SH-SY5Y (cell line): ENCODE data around the gene COCH.

ENCODE experiments used
- GATA2 ChIP-seq: IDR thresholded peaks from 2 replicates; pipeline ENCODE4 v1.6.1; 2011; ENCODE audit warnings: mild to moderate bottlenecking, low read depth, low read length
- GATA3 ChIP-seq: IDR thresholded peaks from 2 replicates; pipeline ENCODE4 v1.6.1; 2011; ENCODE audit warnings: low read depth, mild to moderate bottlenecking, low read length, moderate library complexity

The COCH gene

DNA sequence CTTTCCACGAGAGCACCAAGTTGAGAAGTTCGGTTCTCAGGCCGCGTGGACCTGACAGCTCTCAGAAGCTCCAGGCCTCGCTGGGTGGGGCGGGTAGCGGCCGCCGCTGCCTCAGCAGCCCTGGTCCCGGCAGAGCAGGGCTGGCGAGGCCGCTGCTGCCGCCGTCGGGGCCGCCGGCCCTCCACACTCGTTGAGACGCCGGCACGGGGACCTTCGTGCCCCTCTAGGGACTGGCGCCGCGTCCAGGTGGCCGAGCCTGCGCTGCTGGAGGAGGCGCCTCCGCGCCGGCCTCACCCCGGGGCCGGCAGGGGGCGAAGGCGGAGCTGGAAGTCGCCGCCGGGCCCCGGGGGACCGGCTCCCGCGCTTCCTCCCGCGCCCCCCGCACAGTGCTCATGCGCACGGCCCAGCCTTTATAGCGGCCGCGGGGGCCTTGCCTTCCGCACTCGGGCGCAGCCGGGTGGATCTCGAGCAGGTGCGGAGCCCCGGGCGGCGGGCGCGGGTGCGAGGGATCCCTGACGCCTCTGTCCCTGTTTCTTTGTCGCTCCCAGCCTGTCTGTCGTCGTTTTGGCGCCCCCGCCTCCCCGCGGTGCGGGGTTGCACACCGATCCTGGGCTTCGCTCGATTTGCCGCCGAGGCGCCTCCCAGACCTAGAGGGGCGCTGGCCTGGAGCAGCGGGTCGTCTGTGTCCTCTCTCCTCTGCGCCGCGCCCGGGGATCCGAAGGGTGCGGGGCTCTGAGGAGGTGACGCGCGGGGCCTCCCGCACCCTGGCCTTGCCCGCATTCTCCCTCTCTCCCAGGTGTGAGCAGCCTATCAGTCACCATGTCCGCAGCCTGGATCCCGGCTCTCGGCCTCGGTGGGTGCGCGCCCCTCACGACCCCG is at the start of gene COCH:
TSS of gene COCH (plus strand) at position 440 of the 879 bp plus-strand sequence. CDS start at position 820, 380 bp downstream.
- no peak for TF ChIP-seq GATA2

DNA sequence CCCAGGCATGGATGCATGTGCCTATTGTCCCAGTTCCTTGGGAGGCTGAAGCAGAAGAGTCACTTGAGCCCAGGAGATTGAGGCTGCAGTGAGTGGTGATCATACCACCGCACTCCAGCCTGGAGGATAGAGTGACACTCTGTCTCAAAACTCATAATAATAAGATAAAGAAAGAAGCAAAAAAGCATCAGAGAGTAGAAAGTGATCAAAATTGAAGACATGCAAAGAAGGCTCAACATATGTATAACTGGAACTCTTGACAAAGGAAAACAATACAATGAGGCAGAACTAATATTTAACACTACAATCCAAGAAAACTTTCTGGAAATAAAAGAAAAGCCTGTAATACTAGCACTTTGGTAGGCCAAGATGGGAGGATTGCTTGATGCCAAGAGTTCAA is 48.3 kb upstream of the COCH start:
- TF ChIP-seq GATA3 (no peak), GATA2 (no peak)

- no peak for TF ChIP-seq GATA3
- TF ChIP-seq GATA2 = no peak
Measured at GRCh38 chr14:30829853-30830252, 44.5 kb upstream of the COCH start.

DNA sequence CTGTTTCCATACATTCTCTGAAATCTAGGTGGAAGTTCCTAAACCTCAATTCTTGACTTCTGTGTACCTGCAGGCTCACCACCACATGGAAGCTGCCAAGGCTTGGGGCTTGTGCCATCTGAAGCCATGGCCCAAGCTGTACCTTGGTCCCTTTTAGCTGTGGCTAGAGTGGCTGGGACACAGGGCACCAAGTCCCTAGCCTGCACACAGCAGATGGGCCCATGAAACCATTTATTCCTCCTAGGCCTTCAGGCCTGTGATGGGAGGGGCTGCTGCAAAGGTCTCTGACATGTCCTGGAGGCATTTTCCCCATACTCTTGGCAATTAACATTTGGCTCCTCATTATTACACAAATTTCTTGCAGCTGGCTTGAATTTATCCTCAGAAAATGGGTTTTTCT is 40.0 kb upstream of the COCH start:
- TF ChIP-seq GATA3 (no peak), GATA2 (no peak)

DNA sequence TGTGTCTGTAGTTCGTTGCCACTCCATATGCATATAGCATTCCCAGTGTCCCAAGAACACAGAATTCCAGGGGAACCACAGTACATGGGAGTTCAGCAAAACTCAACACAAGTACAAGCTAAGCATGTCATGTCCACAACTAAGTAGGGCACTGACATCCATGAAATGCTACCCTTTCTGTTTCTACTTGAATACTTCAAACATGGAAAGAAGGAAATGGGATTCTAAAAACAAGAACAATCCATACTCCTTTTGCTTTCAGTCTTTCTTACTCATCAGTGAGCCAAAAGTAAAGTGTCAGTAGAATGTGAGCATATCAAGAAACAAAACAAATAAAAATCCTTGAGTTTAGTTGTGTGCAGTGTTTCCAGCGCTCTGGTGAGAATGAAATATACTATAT is 36.0 kb upstream of the COCH start:
- TF ChIP-seq GATA2 (no peak), GATA3 (no peak)

DNA sequence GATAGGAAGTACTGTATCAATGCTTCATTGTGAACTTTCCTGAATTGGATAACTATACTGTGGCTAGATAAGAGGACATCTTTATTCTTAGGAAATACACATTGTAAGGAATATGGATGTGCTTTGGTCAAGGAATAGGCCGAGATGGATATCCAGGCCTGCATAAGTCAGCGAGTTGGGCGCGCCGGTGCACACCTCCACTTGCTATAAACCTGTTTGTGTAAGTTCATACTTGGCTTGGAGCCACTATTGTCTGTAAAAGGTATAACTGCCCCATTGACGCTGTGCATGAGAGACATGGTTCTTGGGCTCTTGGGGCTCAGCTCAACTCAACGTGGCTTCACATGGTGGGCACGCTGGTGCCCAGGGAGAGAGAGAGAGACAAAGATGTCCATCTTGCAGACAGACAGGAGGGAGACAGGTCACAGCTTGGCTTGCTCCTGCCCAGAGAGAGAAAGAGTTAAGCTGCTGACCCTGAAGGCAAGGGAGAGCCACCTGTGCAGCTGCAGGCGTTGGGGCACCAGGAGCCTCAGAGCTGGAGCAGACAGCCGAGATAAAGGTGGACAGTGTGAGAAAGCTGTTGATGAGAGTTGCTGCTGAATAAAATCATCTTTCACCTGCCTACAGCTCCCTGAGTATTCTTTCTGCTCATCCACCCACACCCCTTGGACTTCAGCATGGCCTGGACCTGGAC is 34.1 kb upstream of the COCH start:
- no peak for TF ChIP-seq GATA3

GRCh38 chr14:30842431-30842830 is 31.9 kb upstream of the COCH start:
- TF ChIP-seq GATA3 = no peak
- no peak for TF ChIP-seq GATA2

DNA sequence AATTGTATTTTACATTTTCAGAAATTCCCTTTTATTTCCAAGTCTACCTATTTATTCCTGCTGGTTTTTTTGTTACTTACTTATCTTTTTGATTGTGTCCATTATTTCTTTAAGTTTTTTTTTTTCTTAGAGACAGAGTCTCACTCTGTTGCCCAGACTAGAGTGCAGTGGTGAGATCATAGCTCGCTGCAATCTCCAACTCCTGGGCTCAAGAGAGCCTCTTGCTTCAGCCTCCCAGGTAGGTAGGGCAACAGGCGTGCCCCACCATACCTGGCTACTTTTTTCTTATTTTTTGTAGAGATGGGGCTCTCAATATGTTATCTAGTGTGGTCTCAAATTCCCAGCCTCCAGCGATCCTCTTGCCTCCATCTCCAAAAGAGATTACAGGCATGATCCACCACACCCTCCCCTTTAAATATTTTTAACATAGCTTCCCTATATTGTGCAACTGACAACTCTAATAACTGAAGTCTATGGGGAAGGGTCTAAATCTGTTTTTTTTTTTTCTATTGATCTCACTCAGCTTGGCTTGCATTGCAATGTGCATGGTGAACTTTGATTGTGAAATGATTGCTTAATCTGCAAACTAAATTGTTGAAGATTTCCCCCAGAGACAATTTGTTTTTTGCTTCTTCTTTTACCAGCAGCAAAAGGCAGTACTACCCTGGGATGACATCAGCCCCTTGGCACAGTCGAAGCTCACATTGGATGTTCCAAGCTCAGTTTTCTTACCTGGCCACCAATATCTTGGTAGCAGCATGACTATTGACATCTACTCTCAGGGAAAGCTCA is 25.7 kb upstream of the COCH start:
- no peak for TF ChIP-seq GATA2
- TF ChIP-seq GATA3 = no peak

GRCh38 chr14:30849354-30849753 is 25.0 kb upstream of the COCH start:
- TF ChIP-seq GATA3 (no peak), GATA2 (no peak)

DNA sequence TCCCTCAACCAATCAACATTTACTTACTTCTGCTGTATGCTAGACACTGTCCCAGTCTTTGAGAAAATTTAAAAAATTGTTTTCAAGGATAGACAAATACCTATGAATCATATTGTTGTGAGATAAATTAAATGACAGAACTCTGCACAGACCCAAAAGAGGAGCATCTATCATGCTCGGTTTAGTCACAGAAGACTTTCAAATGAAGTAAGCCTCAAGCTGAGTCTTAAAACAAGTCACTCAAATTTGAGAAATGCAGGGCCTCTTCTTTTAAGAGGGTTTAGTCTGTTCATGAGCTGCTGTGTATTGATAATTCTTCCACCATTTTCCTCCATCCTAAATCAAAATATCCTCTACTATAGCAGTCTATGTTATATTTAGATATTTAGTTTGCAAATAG is 24.4 kb upstream of the COCH start:
- TF ChIP-seq GATA3 = no peak
- no peak for TF ChIP-seq GATA2

DNA sequence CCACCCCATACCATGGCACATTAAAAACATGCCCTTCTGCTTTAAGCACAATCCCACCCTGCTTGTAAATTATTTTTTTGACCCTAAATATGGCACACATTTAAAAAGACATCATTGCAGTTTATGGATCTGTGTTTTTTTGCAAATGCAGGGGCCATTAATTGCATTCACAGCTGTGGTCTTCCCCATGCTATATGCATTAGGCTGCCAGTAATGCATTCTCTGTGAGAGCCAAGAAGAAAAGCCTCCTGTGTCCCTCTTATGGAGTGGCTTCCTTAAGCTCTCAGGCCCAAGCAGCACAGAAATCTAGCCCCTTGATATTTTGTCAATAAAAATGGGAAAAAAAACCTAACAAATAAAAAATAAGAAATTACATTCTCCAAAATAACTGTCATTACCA is 20.4 kb upstream of the COCH start:
- no peak for TF ChIP-seq GATA2
- no peak for TF ChIP-seq GATA3

DNA sequence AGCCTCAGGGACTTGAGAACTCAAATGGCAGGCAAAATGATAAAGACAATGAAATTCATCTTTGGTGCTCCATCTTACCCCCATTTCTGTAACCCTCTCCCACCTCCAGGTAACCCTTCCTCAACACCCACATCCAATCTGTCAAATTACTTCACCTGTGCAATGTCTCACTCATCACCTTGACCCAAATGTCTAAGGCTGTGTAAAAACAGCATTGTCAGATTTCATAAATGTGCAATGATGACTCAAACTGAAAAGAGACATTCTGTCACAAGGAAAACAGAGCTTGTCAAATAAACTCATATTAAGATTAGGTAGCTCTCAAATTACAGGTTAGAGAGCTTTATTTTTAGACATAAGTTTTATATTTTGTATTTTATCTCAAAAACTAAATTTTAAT is 19.9 kb upstream of the COCH start:
- TF ChIP-seq GATA2 (no peak), GATA3 (no peak)

GRCh38 chr14:30855345-30856037 is 18.9 kb upstream of the COCH start:
- TF ChIP-seq GATA3 (no peak), GATA2 (no peak)

DNA sequence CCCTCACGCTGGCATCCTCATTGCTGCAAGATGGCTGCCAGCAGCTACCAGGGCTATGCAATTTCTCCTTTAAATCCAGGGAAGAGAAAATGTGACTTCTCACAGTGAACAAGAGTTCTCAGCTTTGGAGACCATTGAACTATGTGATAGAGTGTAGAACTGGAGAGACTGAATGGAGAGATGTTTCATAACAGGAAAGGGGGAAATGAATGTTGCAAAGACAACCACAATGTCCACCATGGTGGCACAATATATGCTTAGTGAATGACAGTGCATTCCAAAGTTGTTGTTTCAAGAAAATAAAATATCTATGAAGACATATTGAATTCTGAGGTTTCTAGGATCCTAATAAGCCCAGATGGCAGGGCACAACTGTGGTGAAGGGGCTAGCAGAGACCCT is 13.2 kb upstream of the COCH start:
- TF ChIP-seq GATA3 = no peak
- TF ChIP-seq GATA2 = no peak

DNA sequence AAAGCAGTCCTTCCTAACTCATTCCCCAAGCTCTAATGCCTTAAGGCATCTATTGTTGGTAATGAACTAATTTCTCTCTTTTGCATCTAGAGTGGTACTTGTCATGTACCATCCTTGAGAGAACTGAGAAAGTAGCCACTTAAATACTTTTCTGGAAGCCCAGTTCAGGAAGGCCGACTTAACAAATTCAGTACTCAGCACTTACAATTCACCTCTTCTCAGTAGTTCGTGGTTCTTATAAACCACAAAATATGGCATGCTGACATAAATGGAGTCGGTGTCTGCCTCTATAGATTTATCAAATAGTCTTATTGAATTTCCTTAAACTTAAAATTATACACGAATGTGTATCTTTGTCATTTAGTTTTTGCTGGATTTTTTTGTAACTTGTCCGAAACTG is 9.4 kb upstream of the COCH start:
- no peak for TF ChIP-seq GATA3
- TF ChIP-seq GATA2 = no peak
